ENCODE results near the gene ADSS1. TPM values are rescaled to one million over a fixed set of nuclear protein-coding genes. Genes with fewer than 3 reads are reported as not detected.

Gene ADSS1
- total RNA-seq, 1 experiment from 2014 or later = 9.9 TPM

DNA sequence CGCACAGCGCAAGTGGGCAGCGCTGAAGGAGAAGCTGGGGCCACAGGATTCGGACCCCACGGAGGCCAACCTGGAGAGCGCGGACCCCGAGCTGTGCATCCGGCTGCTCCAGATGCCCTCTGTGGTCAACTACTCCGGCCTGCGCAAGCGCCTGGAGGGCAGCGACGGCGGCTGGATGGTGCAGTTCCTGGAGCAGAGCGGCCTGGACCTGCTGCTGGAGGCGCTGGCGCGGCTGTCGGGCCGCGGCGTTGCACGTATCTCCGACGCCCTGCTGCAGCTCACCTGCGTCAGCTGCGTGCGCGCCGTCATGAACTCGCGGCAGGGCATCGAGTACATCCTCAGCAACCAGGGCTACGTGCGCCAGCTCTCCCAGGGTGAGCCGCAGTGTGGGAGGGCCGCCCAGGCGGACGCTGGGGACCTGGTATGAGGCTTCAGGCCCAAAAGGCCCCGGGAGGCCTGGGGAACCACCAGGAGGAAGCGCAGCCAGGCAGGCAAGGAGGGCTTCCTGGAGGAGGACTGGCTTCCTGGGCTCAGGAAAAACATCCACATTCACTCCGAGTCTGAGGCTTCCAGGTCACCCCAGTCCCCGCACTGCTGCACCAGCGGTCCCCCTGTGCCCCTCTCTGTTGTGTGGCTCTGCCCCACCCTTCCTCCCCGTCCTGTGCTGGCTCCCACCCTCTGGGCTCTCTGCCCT, 22.5 kb upstream of the ADSS1 start:
- H3K4me2 ChIP-seq (ENCODE audit: low read length) = no peak overlapping the region
- H3K36me3 ChIP-seq (ENCODE audit: control insufficient read depth in 1 of 2, insufficient read depth in 2 of 2, low read length in 2 of 2) = peaks cover 17 to 22% of the 10 kb centered on the region in 2 experiments; a peak in 3 of 4 replicates
- ChIA-PET POLR2A (no interaction called here), RAD21 (ENCODE audit: low non-redundant PET in 1 of 2, low total read pairs in 2 of 2, uncharacterized antibody in 2 of 2, unreplicated experiment in 2 of 2) (no interaction called here), CTCF (no interaction called here)
- no peaks in the 10 kb centered on the region for H4K20me1 ChIP-seq (ENCODE audit: insufficient read depth)
- no peak overlapping the region for H3K4me3 ChIP-seq (replicated peaks in 1 of 2; ENCODE audit: low read depth in 1 of 2, low read length in 2 of 2)
- H3K9me3 ChIP-seq (ENCODE audit: control insufficient read depth in 1 of 2, insufficient read depth in 1 of 2, low read depth in 1 of 2, low read length in 2 of 2) = no peaks in the 10 kb centered on the region
- H3K27ac ChIP-seq (ENCODE audit: low read depth, low read length) = no peak overlapping the region; the same call in 1 of the 2 replicates
- H3K27me3 ChIP-seq (ENCODE audit: insufficient read depth, low read length) = no peaks in the 10 kb centered on the region
- ATAC-seq (no peak), DNase-seq (ENCODE audit: low read depth, low spot score) (no peak)
- TF ChIP-seq CEBPB (IDR thresholded peaks at IDR 0.05; ENCODE audit: low read depth) = no peak
- TF ChIP-seq EZH2phosphoT487 (IDR thresholded peaks at IDR 0.05; ENCODE audit: borderline replicate concordance) = no peak
- no peak for TF ChIP-seq ZBTB33 (IDR thresholded peaks at IDR 0.05; ENCODE audit: extremely low read depth, insufficient replicate concordance, low read length)
- TF ChIP-seq POLR2AphosphoS5 (IDR thresholded peaks at IDR 0.05; ENCODE audit: low read depth, low read length) = no peak
- TF ChIP-seq SIN3A (IDR thresholded peaks at IDR 0.05; ENCODE audit: low read depth) = no peak
- TF ChIP-seq CBX3 (IDR thresholded peaks at IDR 0.05; ENCODE audit: low read depth) = no peak
- TF ChIP-seq ELF1 (IDR thresholded peaks at IDR 0.05; ENCODE audit: borderline replicate concordance, low read depth) = no peak
- no peak for TF ChIP-seq JUND (IDR thresholded peaks at IDR 0.05)
- TF ChIP-seq EZH2 (IDR thresholded peaks at IDR 0.05) = no peak
- no peak for TF ChIP-seq RAD21 (IDR thresholded peaks at IDR 0.05; ENCODE audit: low read depth)
- TF ChIP-seq, protein P1, sequence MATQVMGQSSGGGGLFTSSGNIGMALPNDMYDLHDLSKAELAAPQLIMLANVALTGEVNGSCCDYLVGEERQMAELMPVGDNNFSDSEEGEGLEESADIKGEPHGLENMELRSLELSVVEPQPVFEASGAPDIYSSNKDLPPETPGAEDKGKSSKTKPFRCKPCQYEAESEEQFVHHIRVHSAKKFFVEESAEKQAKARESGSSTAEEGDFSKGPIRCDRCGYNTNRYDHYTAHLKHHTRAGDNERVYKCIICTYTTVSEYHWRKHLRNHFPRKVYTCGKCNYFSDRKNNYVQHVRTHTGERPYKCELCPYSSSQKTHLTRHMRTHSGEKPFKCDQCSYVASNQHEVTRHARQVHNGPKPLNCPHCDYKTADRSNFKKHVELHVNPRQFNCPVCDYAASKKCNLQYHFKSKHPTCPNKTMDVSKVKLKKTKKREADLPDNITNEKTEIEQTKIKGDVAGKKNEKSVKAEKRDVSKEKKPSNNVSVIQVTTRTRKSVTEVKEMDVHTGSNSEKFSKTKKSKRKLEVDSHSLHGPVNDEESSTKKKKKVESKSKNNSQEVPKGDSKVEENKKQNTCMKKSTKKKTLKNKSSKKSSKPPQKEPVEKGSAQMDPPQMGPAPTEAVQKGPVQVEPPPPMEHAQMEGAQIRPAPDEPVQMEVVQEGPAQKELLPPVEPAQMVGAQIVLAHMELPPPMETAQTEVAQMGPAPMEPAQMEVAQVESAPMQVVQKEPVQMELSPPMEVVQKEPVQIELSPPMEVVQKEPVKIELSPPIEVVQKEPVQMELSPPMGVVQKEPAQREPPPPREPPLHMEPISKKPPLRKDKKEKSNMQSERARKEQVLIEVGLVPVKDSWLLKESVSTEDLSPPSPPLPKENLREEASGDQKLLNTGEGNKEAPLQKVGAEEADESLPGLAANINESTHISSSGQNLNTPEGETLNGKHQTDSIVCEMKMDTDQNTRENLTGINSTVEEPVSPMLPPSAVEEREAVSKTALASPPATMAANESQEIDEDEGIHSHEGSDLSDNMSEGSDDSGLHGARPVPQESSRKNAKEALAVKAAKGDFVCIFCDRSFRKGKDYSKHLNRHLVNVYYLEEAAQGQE (IDR thresholded peaks at IDR 0.05; ENCODE audit: low read depth) = no peak
- no peak overlapping the region for H2AFZ ChIP-seq (ENCODE audit: low read depth, low read length, poor library complexity, severe bottlenecking)
- H3K79me2 ChIP-seq (ENCODE audit: insufficient read depth, low read length) = peaks cover 42% of the 10 kb centered on the region
- peaks cover 7 to 17% of the 10 kb centered on the region in 2 experiments for H3K4me1 ChIP-seq (ENCODE audit: control insufficient read depth in 1 of 2, insufficient read depth in 2 of 2, low read length in 2 of 2)
- intact Hi-C loops (cut with micrococcal nuclease) = no loop called here
- BruUV-seq (replicated peaks) = no TSS peak
- H3K9me2 ChIP-seq (ENCODE audit: insufficient read depth) = no peaks in the 10 kb centered on the region
- H3K9ac ChIP-seq (ENCODE audit: low read length) = no peak overlapping the region
